K562 (cell line): ENCODE measurements around the gene SART1. TPM values are rescaled to one million over a fixed set of nuclear protein-coding genes. Genes with fewer than 3 reads are reported as not detected.

Source experiments
- BRF1 ChIP-seq: IDR thresholded peaks from 3 replicates; pipeline ENCODE4 v1.6.1; 2011; ENCODE audit warnings: borderline replicate concordance, mild to moderate bottlenecking; ENCODE audit not compliant: insufficient read length; ENCODE audit errors: extremely low read depth
- CBX2 ChIP-seq: fragments of 200-600 bp; sonication (generic); IDR thresholded peaks from one replicate; pipeline ENCODE4 v1.6.1; 2012; ENCODE audit warnings: mild to moderate bottlenecking, low read length, inconsistent platforms; ENCODE audit not compliant: insufficient read depth, poor library complexity, severe bottlenecking
- EWSR1 ChIP-seq: fragments of 450-650 bp; IDR thresholded peaks from 2 replicates; pipeline ENCODE4 v1.6.1; 2018; ENCODE audit warnings: borderline replicate concordance, mild to moderate bottlenecking, low read depth, moderate library complexity; ENCODE audit not compliant: partially characterized antibody
- FOXM1 ChIP-seq, 2 experiments: fragments of 450-650 bp in 1 of 2; sonication (generic) in 1 of 2; formaldehyde crosslinking in 1 of 2; IDR thresholded peaks; 2 replicates each; pipeline versions ENCODE4 v1.6.1 to v1.9.0; 2017 to 2022; ENCODE audit warnings: low read depth in 2 of 2, mild to moderate bottlenecking in 2 of 2, missing genetic modification reagents in 1 of 2, moderate library complexity in 1 of 2
- KLF6 ChIP-seq: fragments of 250-450 bp; sonication (Bioruptor Pico); IDR thresholded peaks from 2 replicates; pipeline ENCODE4 v1.4.0; 2020; ENCODE audit warnings: mild to moderate bottlenecking, moderate library complexity, borderline replicate concordance
- NRF1 ChIP-seq, 2 experiments: fragments of 450-650 bp; IDR thresholded peaks in 1 of 2; conservative IDR thresholded peaks in 1 of 2; 2 replicates each; pipeline ENCODE4 v1.6.1; 2014; ENCODE audit warnings: mild to moderate bottlenecking in 2 of 2
- PRPF4 ChIP-seq: fragments of 200-400 bp; formaldehyde crosslinking; IDR thresholded peaks from one replicate; pipeline ENCODE4 v1.6.1; 2017; ENCODE audit warnings: low read length, low read depth, mild to moderate bottlenecking; ENCODE audit not compliant: insufficient read depth, poor library complexity, severe bottlenecking
- TEAD4 ChIP-seq, 2 experiments: sonication (generic) in 1 of 2; formaldehyde crosslinking in 1 of 2; IDR thresholded peaks; 2 replicates each; pipeline versions ENCODE4 v1.6.1 to v1.8.0; 2012 to 2022; ENCODE audit warnings: borderline replicate concordance in 1 of 2, inconsistent platforms in 1 of 2, low read length in 1 of 2, mild to moderate bottlenecking in 1 of 2, missing genetic modification reagents in 1 of 2
- ZKSCAN8 ChIP-seq: fragments of 200-800 bp; sonication (Bioruptor generic); IDR thresholded peaks from 2 replicates; pipeline ENCODE4 v1.6.1; 2016; ENCODE audit warnings: missing genetic modification characterization, missing compliant biosample characterization
- ZNF384 ChIP-seq: IDR thresholded peaks from 2 replicates; pipeline ENCODE4 v1.6.1; 2012; ENCODE audit warnings: low read depth, low read length, improper control_type of control experiment
- polyA plus RNA-seq, 8 experiments: library from polyadenylated mRNA; depleted of rRNA in 4 of 8; stranded (reverse) in 5 of 8; unstranded in 3 of 8; fragments of >200 nt; fragmentation: Nextera tagmentation in 2 of 8; fragmentation: Illumina TruSeq in 1 of 8; extraction: Ambion mirVana in 2 of 8; extraction: Trizol in 1 of 8; gene quantifications; 2 replicates each; pipeline versions ENCODE4 v1.2.1 to v1.2.3, GENCODE V29; 2011 to 2014; ENCODE audit warnings: inconsistent platforms in 1 of 8, missing spikeins in 1 of 8
- total RNA-seq, 7 experiments: library from RNA; depleted of rRNA in 6 of 7; stranded (reverse); fragments of >200 nt in 6 of 7; fragmentation: Illumina TruSeq in 2 of 7; extraction: Trizol in 2 of 7; gene quantifications; 2 replicates each; pipeline versions ENCODE4 v1.2.1 to v1.2.3, GENCODE V29; 2011 to 2021; ENCODE audit warnings: low replicate concordance in 1 of 7
- TF ChIP-seq, protein P1 (sequence below): sonication (generic); formaldehyde crosslinking; IDR thresholded peaks from 2 replicates; pipeline ENCODE4 v1.8.1; 2023; ENCODE audit warnings: missing genetic modification reagents, mild to moderate bottlenecking, borderline replicate concordance
- TF ChIP-seq, protein P2 (sequence below), 3 experiments: IDR thresholded peaks in 2 of 3; conservative IDR thresholded peaks in 1 of 3; 2 replicates each; pipeline ENCODE4 v1.5.1; 2011 to 2012; ENCODE audit warnings: low read length in 3 of 3, mild to moderate bottlenecking in 3 of 3, control low read depth in 2 of 3, improper control_type of control experiment in 1 of 3, inconsistent platforms in 1 of 3, low read depth in 1 of 3, mixed read lengths in 1 of 3, moderate library complexity in 1 of 3; ENCODE audit not compliant: insufficient read depth in 2 of 3
- TF ChIP-seq, protein P3 (sequence below), 2 experiments: fragments of 150-350 bp in 1 of 2; IDR thresholded peaks; 2 replicates each; pipeline ENCODE4 v1.6.1; 2012 to 2016; ENCODE audit warnings: low read depth in 2 of 2, low read length in 2 of 2, mild to moderate bottlenecking in 1 of 2, moderate library complexity in 1 of 2

Gene SART1
- total and polyA plus RNA-seq, 9 of the 15 experiments (the other 6 are each of a cell fraction or from before 2014, with no cell fraction given) = 4.8 to 84.1 (median 31.7) TPM

DNA sequence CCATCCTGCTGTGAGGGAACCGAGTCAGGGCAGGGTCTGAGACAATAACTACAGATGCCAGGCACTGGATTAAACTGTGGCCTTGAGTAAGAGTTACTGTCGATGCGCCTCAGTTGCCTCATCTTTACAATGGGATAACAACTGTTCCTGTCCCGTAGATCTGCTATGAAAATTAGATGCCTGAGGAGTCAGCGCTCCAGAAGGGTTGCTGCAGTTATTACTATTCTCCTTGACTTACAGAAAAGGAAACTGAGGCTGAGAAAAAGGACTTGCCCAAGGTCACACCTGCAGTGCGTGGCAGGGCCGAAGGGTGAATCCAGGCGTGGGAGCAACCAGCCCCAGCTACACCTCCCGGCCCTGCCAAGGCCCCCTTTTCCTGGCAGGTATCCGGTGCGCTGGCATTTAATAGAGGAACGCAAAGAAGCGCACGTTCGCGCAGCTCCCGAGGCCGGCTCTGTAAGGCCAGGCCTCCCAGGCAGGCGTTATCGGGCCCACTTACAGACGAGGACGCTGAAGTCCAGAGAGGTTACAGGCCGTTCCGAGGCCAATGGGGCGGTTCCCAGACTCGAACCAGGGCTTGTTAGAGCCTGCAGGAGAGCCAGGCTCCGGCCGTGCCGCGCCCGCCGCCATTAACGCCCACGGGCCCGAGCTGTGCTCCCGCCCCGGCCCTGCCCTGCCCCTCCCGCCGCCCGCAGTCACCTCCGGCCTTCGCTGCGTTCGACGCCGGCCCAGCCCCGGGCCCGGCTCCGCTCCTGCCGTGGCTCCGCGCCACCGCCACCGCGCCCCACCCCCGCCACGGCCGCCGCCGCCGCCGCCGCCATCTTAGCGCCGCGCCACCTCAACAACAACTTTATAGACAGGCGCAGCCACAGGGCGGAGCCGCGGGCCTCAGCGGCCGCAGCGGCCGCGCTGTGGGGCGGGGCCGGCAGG lies 43.1 kb upstream of the SART1 start, which contains the start of gene C11orf68 (continued):
- no peak for TF ChIP-seq EWSR1
- peak; percentile 66 to 72 for TF ChIP-seq NRF1 (conservative IDR thresholded peaks at IDR 0.05 in 1 of 2, IDR thresholded peaks at IDR 0.05 in 1 of 2)
- TF ChIP-seq ZNF384 = no peak; the same call in 1 of the 2 replicates
- TF ChIP-seq FOXM1 (IDR thresholded peaks at IDR 0.05; ENCODE audit: low read depth) = no peak
- TF ChIP-seq FOXM1 (CRISPR knock-in tag; IDR thresholded peaks at IDR 0.05; ENCODE audit: low read depth) = 0 out of 2 replicates have a peak, but pooled peaks have one; percentile 19
- no peak for TF ChIP-seq TEAD4 (IDR thresholded peaks at IDR 0.05; ENCODE audit: low read length)
- no peak; the same call in 1 of the 2 replicates for TF ChIP-seq TEAD4 (CRISPR knock-in tag; IDR thresholded peaks at IDR 0.05; ENCODE audit: borderline replicate concordance)
- TF ChIP-seq PRPF4 = peak; percentile 76
- TF ChIP-seq, protein P1, sequence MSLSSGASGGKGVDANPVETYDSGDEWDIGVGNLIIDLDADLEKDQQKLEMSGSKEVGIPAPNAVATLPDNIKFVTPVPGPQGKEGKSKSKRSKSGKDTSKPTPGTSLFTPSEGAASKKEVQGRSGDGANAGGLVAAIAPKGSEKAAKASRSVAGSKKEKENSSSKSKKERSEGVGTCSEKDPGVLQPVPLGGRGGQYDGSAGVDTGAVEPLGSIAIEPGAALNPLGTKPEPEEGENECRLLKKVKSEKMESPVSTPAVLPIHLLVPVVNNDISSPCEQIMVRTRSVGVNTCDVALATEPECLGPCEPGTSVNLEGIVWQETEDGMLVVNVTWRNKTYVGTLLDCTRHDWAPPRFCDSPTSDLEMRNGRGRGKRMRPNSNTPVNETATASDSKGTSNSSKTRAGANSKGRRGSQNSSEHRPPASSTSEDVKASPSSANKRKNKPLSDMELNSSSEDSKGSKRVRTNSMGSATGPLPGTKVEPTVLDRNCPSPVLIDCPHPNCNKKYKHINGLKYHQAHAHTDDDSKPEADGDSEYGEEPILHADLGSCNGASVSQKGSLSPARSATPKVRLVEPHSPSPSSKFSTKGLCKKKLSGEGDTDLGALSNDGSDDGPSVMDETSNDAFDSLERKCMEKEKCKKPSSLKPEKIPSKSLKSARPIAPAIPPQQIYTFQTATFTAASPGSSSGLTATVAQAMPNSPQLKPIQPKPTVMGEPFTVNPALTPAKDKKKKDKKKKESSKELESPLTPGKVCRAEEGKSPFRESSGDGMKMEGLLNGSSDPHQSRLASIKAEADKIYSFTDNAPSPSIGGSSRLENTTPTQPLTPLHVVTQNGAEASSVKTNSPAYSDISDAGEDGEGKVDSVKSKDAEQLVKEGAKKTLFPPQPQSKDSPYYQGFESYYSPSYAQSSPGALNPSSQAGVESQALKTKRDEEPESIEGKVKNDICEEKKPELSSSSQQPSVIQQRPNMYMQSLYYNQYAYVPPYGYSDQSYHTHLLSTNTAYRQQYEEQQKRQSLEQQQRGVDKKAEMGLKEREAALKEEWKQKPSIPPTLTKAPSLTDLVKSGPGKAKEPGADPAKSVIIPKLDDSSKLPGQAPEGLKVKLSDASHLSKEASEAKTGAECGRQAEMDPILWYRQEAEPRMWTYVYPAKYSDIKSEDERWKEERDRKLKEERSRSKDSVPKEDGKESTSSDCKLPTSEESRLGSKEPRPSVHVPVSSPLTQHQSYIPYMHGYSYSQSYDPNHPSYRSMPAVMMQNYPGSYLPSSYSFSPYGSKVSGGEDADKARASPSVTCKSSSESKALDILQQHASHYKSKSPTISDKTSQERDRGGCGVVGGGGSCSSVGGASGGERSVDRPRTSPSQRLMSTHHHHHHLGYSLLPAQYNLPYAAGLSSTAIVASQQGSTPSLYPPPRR (CRISPR knock-in tag) = no peak; the same call in 1 of the 2 replicates
- 0 out of 2 replicates have a peak, but pooled peaks have one; percentile 61 for TF ChIP-seq KLF6
- TF ChIP-seq, protein P2, sequence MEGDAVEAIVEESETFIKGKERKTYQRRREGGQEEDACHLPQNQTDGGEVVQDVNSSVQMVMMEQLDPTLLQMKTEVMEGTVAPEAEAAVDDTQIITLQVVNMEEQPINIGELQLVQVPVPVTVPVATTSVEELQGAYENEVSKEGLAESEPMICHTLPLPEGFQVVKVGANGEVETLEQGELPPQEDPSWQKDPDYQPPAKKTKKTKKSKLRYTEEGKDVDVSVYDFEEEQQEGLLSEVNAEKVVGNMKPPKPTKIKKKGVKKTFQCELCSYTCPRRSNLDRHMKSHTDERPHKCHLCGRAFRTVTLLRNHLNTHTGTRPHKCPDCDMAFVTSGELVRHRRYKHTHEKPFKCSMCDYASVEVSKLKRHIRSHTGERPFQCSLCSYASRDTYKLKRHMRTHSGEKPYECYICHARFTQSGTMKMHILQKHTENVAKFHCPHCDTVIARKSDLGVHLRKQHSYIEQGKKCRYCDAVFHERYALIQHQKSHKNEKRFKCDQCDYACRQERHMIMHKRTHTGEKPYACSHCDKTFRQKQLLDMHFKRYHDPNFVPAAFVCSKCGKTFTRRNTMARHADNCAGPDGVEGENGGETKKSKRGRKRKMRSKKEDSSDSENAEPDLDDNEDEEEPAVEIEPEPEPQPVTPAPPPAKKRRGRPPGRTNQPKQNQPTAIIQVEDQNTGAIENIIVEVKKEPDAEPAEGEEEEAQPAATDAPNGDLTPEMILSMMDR (IDR thresholded peaks at IDR 0.05 in 2 of 3, conservative IDR thresholded peaks at IDR 0.05 in 1 of 3; ENCODE audit: insufficient read depth in 2 of 3, low read depth in 1 of 3, low read length in 3 of 3) = 0 out of 6 replicates have a peak, but pooled peaks of 1 of the 3 experiments have one; percentile 2
- TF ChIP-seq BRF1 = no peak
- TF ChIP-seq ZKSCAN8 (CRISPR knock-in tag) = no peak
- TF ChIP-seq CBX2 = no peak
- TF ChIP-seq, protein P3, sequence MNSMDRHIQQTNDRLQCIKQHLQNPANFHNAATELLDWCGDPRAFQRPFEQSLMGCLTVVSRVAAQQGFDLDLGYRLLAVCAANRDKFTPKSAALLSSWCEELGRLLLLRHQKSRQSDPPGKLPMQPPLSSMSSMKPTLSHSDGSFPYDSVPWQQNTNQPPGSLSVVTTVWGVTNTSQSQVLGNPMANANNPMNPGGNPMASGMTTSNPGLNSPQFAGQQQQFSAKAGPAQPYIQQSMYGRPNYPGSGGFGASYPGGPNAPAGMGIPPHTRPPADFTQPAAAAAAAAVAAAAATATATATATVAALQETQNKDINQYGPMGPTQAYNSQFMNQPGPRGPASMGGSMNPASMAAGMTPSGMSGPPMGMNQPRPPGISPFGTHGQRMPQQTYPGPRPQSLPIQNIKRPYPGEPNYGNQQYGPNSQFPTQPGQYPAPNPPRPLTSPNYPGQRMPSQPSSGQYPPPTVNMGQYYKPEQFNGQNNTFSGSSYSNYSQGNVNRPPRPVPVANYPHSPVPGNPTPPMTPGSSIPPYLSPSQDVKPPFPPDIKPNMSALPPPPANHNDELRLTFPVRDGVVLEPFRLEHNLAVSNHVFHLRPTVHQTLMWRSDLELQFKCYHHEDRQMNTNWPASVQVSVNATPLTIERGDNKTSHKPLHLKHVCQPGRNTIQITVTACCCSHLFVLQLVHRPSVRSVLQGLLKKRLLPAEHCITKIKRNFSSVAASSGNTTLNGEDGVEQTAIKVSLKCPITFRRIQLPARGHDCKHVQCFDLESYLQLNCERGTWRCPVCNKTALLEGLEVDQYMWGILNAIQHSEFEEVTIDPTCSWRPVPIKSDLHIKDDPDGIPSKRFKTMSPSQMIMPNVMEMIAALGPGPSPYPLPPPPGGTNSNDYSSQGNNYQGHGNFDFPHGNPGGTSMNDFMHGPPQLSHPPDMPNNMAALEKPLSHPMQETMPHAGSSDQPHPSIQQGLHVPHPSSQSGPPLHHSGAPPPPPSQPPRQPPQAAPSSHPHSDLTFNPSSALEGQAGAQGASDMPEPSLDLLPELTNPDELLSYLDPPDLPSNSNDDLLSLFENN (IDR thresholded peaks at IDR 0.05; ENCODE audit: low read depth in 2 of 2, low read length in 2 of 2) = no peak
